Activated CD4-positive, alpha-beta T cell treated with anti-CD3 and anti-CD28 coated beads, Interleukin-2, amount 10 ng/mL, durations not matched to agents 7 days and 5 days (primary cell): Measurements from ENCODE around the gene ZNF280D. TPM values are rescaled to one million over a fixed set of nuclear protein-coding genes. Genes with fewer than 3 reads are reported as not detected.
A peak's percentile ranks its signal among the peaks of the same experiment; 100 is the strongest.

Experiments used
- CTCF ChIA-PET: fragments of 350-600 bp; sonication (Branson Sonifier 250); formaldehyde crosslinking; loops from one replicate; lab custom pipeline; 2021; ENCODE audit warnings: antibody characterized with exemption; lab: Charles Lee
- POLR2A ChIA-PET: fragments of 350-600 bp; sonication (Branson Sonifier 250); formaldehyde crosslinking; loops from one replicate; lab custom pipeline; 2021; ENCODE audit warnings: antibody characterized with exemption; lab: Charles Lee
- DNase-seq: peaks from one replicate; pipeline ENCODE4 v3.0.0-alpha.2; 2020
- H3K27ac Mint-ChIP-seq: one replicate; pipeline ENCODE4 v1.8.0; 2021; ENCODE audit warnings: mild to moderate bottlenecking, moderate library complexity, mixed read lengths
- H3K27me3 Mint-ChIP-seq: one replicate; pipeline ENCODE4 v1.8.0; 2021; ENCODE audit warnings: mixed read lengths
- H3K36me3 Mint-ChIP-seq: one replicate; pipeline ENCODE4 v1.8.0; 2021; ENCODE audit warnings: low read depth, mixed read lengths
- H3K4me1 Mint-ChIP-seq: one replicate; pipeline ENCODE4 v1.8.0; 2021; ENCODE audit warnings: mixed read lengths
- H3K4me3 Mint-ChIP-seq: one replicate; pipeline ENCODE4 v1.8.0; 2021; ENCODE audit warnings: mild to moderate bottlenecking, moderate library complexity, mixed read lengths
- H3K9me3 Mint-ChIP-seq: one replicate; pipeline ENCODE4 v1.8.0; 2021; ENCODE audit warnings: mixed read lengths
- total RNA-seq, 2 experiments: library from RNA; stranded (reverse); gene quantifications; one replicate each; pipeline ENCODE4 v1.2.3, GENCODE V29; 2021

The ZNF280D gene
- total RNA-seq, 2 experiments from 2014 or later, result 22.9 to 26.9 TPM

GRCh38 chr15:56739964-56740640 lies 6.8 kb upstream of the ZNF280D start:
- no peak for DNase-seq
- ChIA-PET CTCF (interaction anchor here (0.6 to 1.2 kb wide), 2 partner anchors 59 to 62 kb away, joined by 3 to 6 read pairs; no protein-coding TSS in a partner anchor), POLR2A (interaction anchor here (0.8 kb wide), 1 partner anchor 770 kb away, joined by 5 read pairs; no protein-coding TSS in a partner anchor)

GRCh38 chr15:56739474-56739873 lies 6.2 kb upstream of the ZNF280D start:
- Mint-ChIP-seq H3K36me3 (peaks cover 3% of the 10 kb centered on the region), H3K27ac (no peak overlapping the region), H3K9me3 (peaks cover 6% of the 10 kb centered on the region), H3K4me3 (no peak overlapping the region), H3K27me3 (peaks cover 22% of the 10 kb centered on the region), H3K4me1 (peaks cover 2% of the 10 kb centered on the region)
- POLR2A ChIA-PET, result no interaction called here
- CTCF ChIA-PET, result no interaction called here
- DNase-seq, result no peak

More at GRCh38 chr15:56739964-56740640, 6.8 kb upstream of the ZNF280D start:
- Mint-ChIP-seq H3K27me3 (peaks cover 18% of the 10 kb centered on the region), H3K9me3 (peaks cover under 1% of the 10 kb centered on the region), H3K27ac (no peak overlapping the region), H3K36me3 (no peaks in the 10 kb centered on the region), H3K4me1 (no peaks in the 10 kb centered on the region), H3K4me3 (no peak overlapping the region)

GRCh38 chr15:56737791-56738190 lies 4.5 kb upstream of the ZNF280D start:
- ChIA-PET POLR2A (no interaction called here), CTCF (interaction anchor here (0.6 to 1.1 kb wide), 3 partner anchors 12 to 132 kb away, joined by 3 to 4 read pairs (median 3); no protein-coding TSS in a partner anchor)
- no peak overlapping the region for H3K27ac Mint-ChIP-seq
- H3K36me3 Mint-ChIP-seq, result peaks cover 4% of the 10 kb centered on the region
- no peak for DNase-seq
- H3K9me3 Mint-ChIP-seq, result peaks cover 6% of the 10 kb centered on the region
- peaks cover 19% of the 10 kb centered on the region for H3K27me3 Mint-ChIP-seq
- H3K4me3 Mint-ChIP-seq, result no peak overlapping the region
- H3K4me1 Mint-ChIP-seq, result peaks cover 6% of the 10 kb centered on the region

- peaks cover 11% of the 10 kb centered on the region for H3K4me1 Mint-ChIP-seq
- DNase-seq, result no peak
- H3K9me3 Mint-ChIP-seq, result peaks cover 6% of the 10 kb centered on the region
- no peak overlapping the region for H3K4me3 Mint-ChIP-seq
- POLR2A ChIA-PET, result no interaction called here
- H3K27me3 Mint-ChIP-seq, result peaks cover 13% of the 10 kb centered on the region
- peaks cover 6% of the 10 kb centered on the region for H3K36me3 Mint-ChIP-seq
- no peak overlapping the region for H3K27ac Mint-ChIP-seq
- CTCF ChIA-PET, result interaction anchor here (1.1 kb wide), 1 partner anchor 12 kb away, joined by 3 read pairs; no protein-coding TSS in a partner anchor
Observed at GRCh38 chr15:56736881-56737707, 3.8 kb upstream of the ZNF280D start.

GRCh38 chr15:56736308-56736707 lies 3.0 kb upstream of the ZNF280D start:
- Mint-ChIP-seq H3K4me3 (no peak overlapping the region), H3K27me3 (peaks cover 9% of the 10 kb centered on the region), H3K9me3 (peaks cover 6% of the 10 kb centered on the region), H3K36me3 (peaks cover 6% of the 10 kb centered on the region), H3K27ac (no peak overlapping the region), H3K4me1 (peaks cover 18% of the 10 kb centered on the region)
- ChIA-PET CTCF (interaction anchor here (1.6 kb wide), 1 partner anchor 12 kb away, joined by 4 read pairs; no protein-coding TSS in a partner anchor), POLR2A (interaction anchor here (0.7 kb wide), 1 partner anchor 15 kb away, joined by 4 read pairs; no protein-coding TSS in a partner anchor)
- no peak for DNase-seq

GRCh38 chr15:56735589-56735988 lies 2.3 kb upstream of the ZNF280D start:
- ChIA-PET CTCF (interaction anchor here (1.6 kb wide), 1 partner anchor 11 kb away, joined by 4 read pairs; no protein-coding TSS in a partner anchor), POLR2A (no interaction called here)
- peaks cover 7% of the 10 kb centered on the region for H3K27me3 Mint-ChIP-seq
- H3K4me3 Mint-ChIP-seq, result no peak overlapping the region
- H3K9me3 Mint-ChIP-seq, result peaks cover 6% of the 10 kb centered on the region
- no peak for DNase-seq
- H3K27ac Mint-ChIP-seq, result no peak overlapping the region
- peaks cover 24% of the 10 kb centered on the region for H3K4me1 Mint-ChIP-seq
- H3K36me3 Mint-ChIP-seq, result peaks cover 11% of the 10 kb centered on the region

GRCh38 chr15:56734013-56734635 lies 815 bp upstream of the ZNF280D start:
- no peak for DNase-seq
- H3K4me1 Mint-ChIP-seq, result peaks cover 32% of the 10 kb centered on the region
- ChIA-PET POLR2A (interaction anchor here (0.9 kb wide), 1 partner anchor 31 kb away, joined by 6 read pairs; no protein-coding TSS in a partner anchor), CTCF (interaction anchor here (0.7 to 1.9 kb wide), 3 partner anchors 11 to 358 kb away, joined by 3 to 5 read pairs (median 4); no protein-coding TSS in a partner anchor)
- H3K27ac Mint-ChIP-seq, result peak overlapping the region; percentile 74
- peaks cover 7% of the 10 kb centered on the region for H3K27me3 Mint-ChIP-seq
- peak overlapping the region; percentile 60 for H3K4me3 Mint-ChIP-seq
- peaks cover 6% of the 10 kb centered on the region for H3K9me3 Mint-ChIP-seq
- H3K36me3 Mint-ChIP-seq, result peaks cover 17% of the 10 kb centered on the region

- Mint-ChIP-seq H3K36me3 (peaks cover 21% of the 10 kb centered on the region), H3K27ac (peak overlapping the region; percentile 95), H3K4me1 (peaks cover 36% of the 10 kb centered on the region), H3K27me3 (peaks cover 7% of the 10 kb centered on the region), H3K4me3 (peak overlapping the region; percentile 93), H3K9me3 (peaks cover 6% of the 10 kb centered on the region)
- CTCF ChIA-PET, result interaction anchor here (1.0 to 1.9 kb wide), 3 partner anchors 12 to 48 kb away, joined by 3 to 5 read pairs (median 4); no protein-coding TSS in a partner anchor
- POLR2A ChIA-PET, result no interaction called here
- DNase-seq, result no peak
Observed at GRCh38 chr15:56732886-56733135, 498 bp downstream of the ZNF280D start.

GRCh38 chr15:56732135-56732885 lies 999 bp downstream of the ZNF280D start:
- peaks cover 25% of the 10 kb centered on the region for H3K36me3 Mint-ChIP-seq
- peaks cover 36% of the 10 kb centered on the region for H3K4me1 Mint-ChIP-seq
- peak overlapping the region; percentile 93 for H3K4me3 Mint-ChIP-seq
- H3K27ac Mint-ChIP-seq, result peak overlapping the region; percentile 95
- POLR2A ChIA-PET, result no interaction called here
- CTCF ChIA-PET, result interaction anchor here (1.2 to 1.9 kb wide), 2 partner anchors 45 to 49 kb away, joined by 3 to 5 read pairs; no protein-coding TSS in a partner anchor
- peak; percentile 11 for DNase-seq
- H3K9me3 Mint-ChIP-seq, result peaks cover 6% of the 10 kb centered on the region
- H3K27me3 Mint-ChIP-seq, result peaks cover 7% of the 10 kb centered on the region

GRCh38 chr15:56731548-56731947 lies 1.8 kb downstream of the ZNF280D start:
- Mint-ChIP-seq H3K27me3 (peaks cover 7% of the 10 kb centered on the region), H3K36me3 (peaks cover 31% of the 10 kb centered on the region), H3K4me3 (peak overlapping the region; percentile 93), H3K9me3 (peaks cover 6% of the 10 kb centered on the region), H3K27ac (no peak overlapping the region), H3K4me1 (peaks cover 39% of the 10 kb centered on the region)
- no peak for DNase-seq
- POLR2A ChIA-PET, result no interaction called here
- CTCF ChIA-PET, result no interaction called here

GRCh38 chr15:56729561-56729960 lies 3.7 kb downstream of the ZNF280D start:
- DNase-seq, result no peak
- ChIA-PET CTCF (no interaction called here), POLR2A (no interaction called here)
- Mint-ChIP-seq H3K4me3 (no peak overlapping the region), H3K36me3 (peaks cover 38% of the 10 kb centered on the region), H3K4me1 (peaks cover 49% of the 10 kb centered on the region), H3K27me3 (peaks cover 2% of the 10 kb centered on the region), H3K27ac (no peak overlapping the region), H3K9me3 (peaks cover under 1% of the 10 kb centered on the region)
